NCI-H2029 treated with DMSO at 0.1 percent for 48 hours (cell line): Measurements from ENCODE around the gene BORCS6.

Experiments
- DNase-seq: peaks from one replicate; lab custom pipeline; 2025; lab: John Stamatoyannopoulos, UW

The BORCS6 gene

GRCh38 chr17:8142158-8142886, 47.7 kb downstream of the BORCS6 start:
- no peak for DNase-seq

DNA sequence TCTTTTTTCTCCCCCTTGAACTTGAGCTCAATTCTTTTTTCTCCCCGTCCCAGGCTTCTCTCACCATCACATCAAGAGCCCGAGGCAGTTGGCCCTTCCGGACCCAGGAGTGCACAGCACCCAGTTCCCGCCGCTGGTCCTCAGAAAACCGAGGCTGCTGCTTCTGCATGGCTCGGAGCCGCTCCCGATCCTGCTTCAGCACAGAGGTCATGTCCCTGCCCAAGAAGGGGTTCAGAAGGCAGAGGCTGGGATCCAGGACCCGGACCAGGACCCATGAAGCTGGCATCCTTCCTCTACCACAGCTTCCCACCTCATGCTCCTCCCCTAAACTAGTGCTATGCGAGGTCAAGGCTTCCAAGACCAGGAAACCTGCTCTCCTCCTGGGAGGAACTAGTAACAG, 48.2 kb downstream of the BORCS6 start:
- no peak for DNase-seq

- DNase-seq, result no peak
These were observed 48.9 kb downstream of the BORCS6 start for GRCh38 chr17:8141045-8141444.

DNA sequence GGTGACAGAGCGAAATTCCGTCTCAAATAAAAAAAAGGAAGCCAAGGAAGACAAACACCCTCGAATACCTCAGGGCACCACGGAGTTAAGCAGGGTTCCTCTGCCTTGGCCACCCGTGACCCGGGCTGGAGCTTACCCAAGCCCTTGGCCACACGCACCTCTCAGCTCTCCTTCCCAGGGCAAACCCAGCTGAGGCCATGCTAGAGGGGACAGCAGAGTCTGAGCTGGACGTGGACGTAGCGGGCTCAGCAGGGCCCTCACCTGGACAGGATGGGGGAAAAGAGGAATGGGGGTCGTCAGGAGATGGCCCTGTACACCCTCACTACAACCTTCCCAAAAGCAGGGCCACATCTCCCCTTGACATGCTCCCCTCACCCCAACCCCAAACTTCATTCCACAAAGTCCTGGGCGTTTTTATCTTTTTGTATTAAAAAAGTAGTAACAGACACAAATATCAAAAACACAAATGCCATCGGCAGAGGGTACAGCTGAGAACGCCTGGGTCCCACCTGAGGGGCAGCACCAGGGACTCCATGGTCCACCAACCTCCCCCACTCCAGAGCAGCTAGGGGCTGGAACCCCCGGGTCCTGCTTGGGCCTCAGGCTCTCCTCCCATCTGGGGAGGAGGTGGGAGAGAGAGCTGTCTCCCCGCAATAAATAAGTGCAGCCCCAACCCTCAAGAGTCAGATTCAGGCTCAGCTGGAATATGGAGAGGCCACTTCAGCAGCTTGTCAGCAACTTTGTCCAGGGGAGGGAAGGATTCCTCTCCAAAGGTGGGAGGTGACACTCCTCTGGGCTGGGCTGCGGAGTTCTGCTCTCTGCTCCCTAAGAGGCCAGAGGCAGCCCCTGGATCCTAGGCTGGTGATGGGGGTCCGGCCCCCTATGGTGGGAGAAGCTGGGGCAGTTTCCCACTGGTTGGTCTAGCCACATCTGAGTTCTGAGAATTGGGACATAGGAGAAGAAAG, 49.6 kb downstream of the BORCS6 start:
- DNase-seq, result no peak

- peak; percentile 71 for DNase-seq
These were observed 51.2 kb downstream of the BORCS6 start for GRCh38 chr17:8138672-8139371.

DNA sequence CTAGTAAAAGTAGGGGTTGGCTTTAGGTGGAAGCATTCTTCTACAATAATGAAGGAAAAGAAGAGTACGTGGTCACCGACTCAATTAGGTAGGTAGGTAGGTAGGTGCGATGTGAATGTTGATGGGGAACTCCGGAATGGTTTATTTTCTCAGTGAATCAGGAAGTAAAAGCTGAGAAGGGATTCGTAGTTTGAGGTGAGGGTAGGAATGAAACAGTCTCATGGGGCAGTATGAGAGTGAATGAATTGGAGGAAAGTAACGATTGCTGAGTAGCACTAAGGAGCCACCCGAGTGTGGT, 51.7 kb downstream of the BORCS6 start:
- no peak for DNase-seq
